ENCODE results near the gene PCBP3. TPM values are rescaled to one million over a fixed set of nuclear protein-coding genes. Genes with fewer than 3 reads are reported as not detected.

Gene PCBP3
- polyA plus RNA-seq, 1 donor (not counting 4 experiments of a cell fraction or from before 2014, with no cell fraction given) = 0.25 TPM

DNA sequence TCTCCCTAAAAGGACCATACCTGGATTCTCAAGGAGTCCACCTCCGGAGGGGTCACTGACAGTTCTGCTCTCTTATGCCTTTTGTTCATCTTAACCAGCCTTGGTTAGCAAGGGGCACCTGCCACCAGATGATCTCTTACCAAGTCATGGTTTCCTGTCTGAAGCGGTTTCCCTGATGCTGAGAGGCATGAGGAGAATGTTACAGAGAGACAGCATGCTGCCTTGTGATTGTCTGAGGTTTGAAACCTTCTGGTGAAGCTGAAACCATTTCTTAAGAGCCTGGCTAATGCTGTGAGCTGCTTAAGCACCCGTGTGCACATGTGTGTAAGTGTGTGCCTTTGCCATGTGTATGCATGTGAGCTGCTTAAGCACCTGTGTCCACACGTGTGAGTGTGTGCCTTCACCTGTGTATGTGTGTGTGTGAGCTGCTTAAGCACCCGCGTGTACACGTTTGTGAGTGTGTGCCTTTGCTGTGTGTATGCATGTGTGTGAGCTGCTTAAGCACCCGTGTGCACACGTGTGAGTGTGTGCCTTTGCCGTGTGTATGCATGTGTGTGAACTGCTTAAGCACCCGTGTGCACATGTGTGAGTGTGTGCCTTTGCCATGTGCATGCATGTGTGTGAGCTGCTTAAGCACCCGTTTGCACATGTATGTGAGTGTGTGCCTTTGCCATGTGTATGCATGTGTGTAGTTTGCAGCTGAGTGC, 201.7 kb downstream of the PCBP3 start:
- Histone ChIP-seq H3K27me3 (ENCODE audit: control insufficient read depth, extremely low read depth, insufficient read depth, low read length) (no peaks in the 10 kb centered on the region), H3K9me1 (ENCODE audit: control insufficient read depth, extremely low read depth, insufficient read depth, low read length) (no peaks in the 10 kb centered on the region), H3K9me3 (ENCODE audit: control insufficient read depth, low read depth, low read length) (peaks cover 10% of the 10 kb centered on the region), H3K4me3 (ENCODE audit: control insufficient read depth in 2 of 3, extremely low read depth in 1 of 3, insufficient read depth in 2 of 3, low read depth in 1 of 3, low read length in 3 of 3) (no peak overlapping the region), H2AFZ (ENCODE audit: control insufficient read depth, low read length) (no peak overlapping the region), H4K20me1 (ENCODE audit: control insufficient read depth, extremely low read depth, insufficient read depth, low read length) (no peaks in the 10 kb centered on the region), H3K36me3 (ENCODE audit: control insufficient read depth in 2 of 2, extremely low read depth in 1 of 2, insufficient read depth in 2 of 2, low read length in 2 of 2) (no peaks in the 10 kb centered on the region), H3K4me1 (ENCODE audit: control insufficient read depth, extremely low read depth, insufficient read depth, low read length) (no peaks in the 10 kb centered on the region), H3K4me2 (ENCODE audit: control insufficient read depth, extremely low read depth, insufficient read depth, low read depth, low read length) (no peak overlapping the region), H3K79me2 (ENCODE audit: control insufficient read depth, insufficient read depth, low read length) (no peaks in the 10 kb centered on the region), H3K27ac (ENCODE audit: control insufficient read depth, insufficient read depth, low read length) (no peak overlapping the region), H3K9ac (ENCODE audit: control insufficient read depth, extremely low read depth, insufficient read depth, low read length) (no peak overlapping the region)
- dilution Hi-C loops (cut with MboI; ENCODE audit: extremely low pct_ligation_motif_present, low sequenced_read_pairs) = no loop called here
- no peak for DNase-seq (ENCODE audit: low read depth, low spot score)
- TF ChIP-seq, protein P1, sequence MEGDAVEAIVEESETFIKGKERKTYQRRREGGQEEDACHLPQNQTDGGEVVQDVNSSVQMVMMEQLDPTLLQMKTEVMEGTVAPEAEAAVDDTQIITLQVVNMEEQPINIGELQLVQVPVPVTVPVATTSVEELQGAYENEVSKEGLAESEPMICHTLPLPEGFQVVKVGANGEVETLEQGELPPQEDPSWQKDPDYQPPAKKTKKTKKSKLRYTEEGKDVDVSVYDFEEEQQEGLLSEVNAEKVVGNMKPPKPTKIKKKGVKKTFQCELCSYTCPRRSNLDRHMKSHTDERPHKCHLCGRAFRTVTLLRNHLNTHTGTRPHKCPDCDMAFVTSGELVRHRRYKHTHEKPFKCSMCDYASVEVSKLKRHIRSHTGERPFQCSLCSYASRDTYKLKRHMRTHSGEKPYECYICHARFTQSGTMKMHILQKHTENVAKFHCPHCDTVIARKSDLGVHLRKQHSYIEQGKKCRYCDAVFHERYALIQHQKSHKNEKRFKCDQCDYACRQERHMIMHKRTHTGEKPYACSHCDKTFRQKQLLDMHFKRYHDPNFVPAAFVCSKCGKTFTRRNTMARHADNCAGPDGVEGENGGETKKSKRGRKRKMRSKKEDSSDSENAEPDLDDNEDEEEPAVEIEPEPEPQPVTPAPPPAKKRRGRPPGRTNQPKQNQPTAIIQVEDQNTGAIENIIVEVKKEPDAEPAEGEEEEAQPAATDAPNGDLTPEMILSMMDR (optimal IDR thresholded peaks at IDR 0.05 in 1 of 3, IDR thresholded peaks at IDR 0.05 in 1 of 3, conservative IDR thresholded peaks at IDR 0.05 in 1 of 3; ENCODE audit: extremely low read depth in 1 of 3, insufficient read depth in 2 of 3, low read length in 3 of 3) = no peak
- TF ChIP-seq EZH2 (IDR thresholded peaks at IDR 0.05; ENCODE audit: low read length) = no peak
- no peak for FAIRE-seq

GRCh38 chr21:45845770-45846090, 202.2 kb downstream of the PCBP3 start:
- H3K4me1 ChIP-seq (ENCODE audit: control insufficient read depth, extremely low read depth, insufficient read depth, low read length) = no peaks in the 10 kb centered on the region
- no peak overlapping the region for H3K4me2 ChIP-seq (ENCODE audit: control insufficient read depth, extremely low read depth, insufficient read depth, low read depth, low read length)
- peaks cover 7% of the 10 kb centered on the region for H3K9me3 ChIP-seq (ENCODE audit: control insufficient read depth, low read depth, low read length)
- no peak overlapping the region for H3K4me3 ChIP-seq (ENCODE audit: control insufficient read depth in 2 of 3, extremely low read depth in 1 of 3, insufficient read depth in 2 of 3, low read depth in 1 of 3, low read length in 3 of 3)
- H3K79me2 ChIP-seq (ENCODE audit: control insufficient read depth, insufficient read depth, low read length) = no peaks in the 10 kb centered on the region
- dilution Hi-C loops (cut with MboI; ENCODE audit: extremely low pct_ligation_motif_present, low sequenced_read_pairs) = no loop called here
- H3K9ac ChIP-seq (ENCODE audit: control insufficient read depth, extremely low read depth, insufficient read depth, low read length) = no peak overlapping the region
- no peak for DNase-seq (ENCODE audit: low read depth, low spot score)
- no peak for TF ChIP-seq EZH2 (IDR thresholded peaks at IDR 0.05; ENCODE audit: low read length)
- TF ChIP-seq, protein P1 (optimal IDR thresholded peaks at IDR 0.05 in 1 of 3, IDR thresholded peaks at IDR 0.05 in 1 of 3, conservative IDR thresholded peaks at IDR 0.05 in 1 of 3; ENCODE audit: extremely low read depth in 1 of 3, insufficient read depth in 2 of 3, low read length in 3 of 3) = no peak
- no peak for FAIRE-seq
- H3K27me3 ChIP-seq (ENCODE audit: control insufficient read depth, extremely low read depth, insufficient read depth, low read length) = no peaks in the 10 kb centered on the region
- no peak overlapping the region for H2AFZ ChIP-seq (ENCODE audit: control insufficient read depth, low read length)
- H3K27ac ChIP-seq (ENCODE audit: control insufficient read depth, insufficient read depth, low read length) = no peak overlapping the region
- no peaks in the 10 kb centered on the region for H3K9me1 ChIP-seq (ENCODE audit: control insufficient read depth, extremely low read depth, insufficient read depth, low read length)
- H4K20me1 ChIP-seq (ENCODE audit: control insufficient read depth, extremely low read depth, insufficient read depth, low read length) = no peaks in the 10 kb centered on the region
- no peaks in the 10 kb centered on the region for H3K36me3 ChIP-seq (ENCODE audit: control insufficient read depth in 2 of 2, extremely low read depth in 1 of 2, insufficient read depth in 2 of 2, low read length in 2 of 2)
